GM18498 (cell line): ENCODE data around the gene ZBED4.
"Not testable (repeated sequence)": the region's sequence is repeated elsewhere in the genome, so short reads cannot be mapped to it uniquely, and the experiment has no call there.

Experiments
- ATAC-seq: cut with Tn5 transposase; IDR thresholded peaks from one replicate; pipeline ENCODE4 v1.9.1; 2021; ENCODE audit warnings: mild to moderate bottlenecking, moderate library complexity; ENCODE audit not compliant: unreplicated experiment

Gene ZBED4

GRCh38 chr22:49850959-49851802, 2.5 kb upstream of the ZBED4 start:
- ATAC-seq: no peak

GRCh38 chr22:49852568-49852897, 1.1 kb upstream of the ZBED4 start:
- not testable (repeated sequence) for ATAC-seq

DNA sequence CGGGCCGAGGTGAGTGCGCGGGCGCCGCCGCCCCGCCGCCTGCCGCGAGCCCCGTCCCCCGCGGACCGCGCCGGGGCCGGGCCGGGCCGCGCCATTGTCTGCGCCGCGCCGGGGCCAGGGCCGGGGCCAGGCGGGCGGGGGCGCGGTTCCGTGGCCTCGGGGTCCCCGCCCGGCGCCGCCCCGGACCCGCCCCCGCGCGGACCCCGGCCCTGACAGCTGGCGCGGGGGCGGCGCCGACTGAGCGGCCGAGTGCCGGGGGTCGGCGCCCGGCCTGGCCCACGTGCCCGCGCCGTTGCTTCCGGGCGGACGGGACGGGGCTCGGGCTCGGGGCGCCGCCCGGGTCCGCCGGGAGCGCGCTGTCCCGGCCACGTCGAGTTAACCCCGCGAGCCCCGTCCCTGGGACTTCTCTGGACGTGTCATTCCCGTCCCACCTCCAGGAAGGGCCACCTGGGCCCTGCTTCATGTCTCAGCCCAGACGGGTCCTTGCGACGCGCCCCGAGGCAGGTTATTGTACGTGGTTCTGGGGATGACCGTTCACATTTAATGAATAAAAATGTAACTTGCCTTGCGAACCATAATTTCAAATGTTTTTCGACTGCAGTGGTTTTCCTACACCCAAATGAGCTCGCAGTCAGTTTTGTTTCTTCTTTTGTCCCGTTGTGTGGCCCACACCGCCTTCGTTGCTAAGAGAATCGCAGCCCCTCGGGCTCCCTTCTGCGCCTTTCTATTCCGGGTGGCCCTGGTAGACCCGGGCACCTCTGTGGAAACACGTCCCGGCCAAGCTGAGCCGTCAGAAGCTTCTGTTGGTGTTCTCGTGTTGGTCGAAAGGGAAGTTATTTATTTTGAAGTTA, 562 bp downstream of the ZBED4 start:
- peak; percentile 21 for ATAC-seq

DNA sequence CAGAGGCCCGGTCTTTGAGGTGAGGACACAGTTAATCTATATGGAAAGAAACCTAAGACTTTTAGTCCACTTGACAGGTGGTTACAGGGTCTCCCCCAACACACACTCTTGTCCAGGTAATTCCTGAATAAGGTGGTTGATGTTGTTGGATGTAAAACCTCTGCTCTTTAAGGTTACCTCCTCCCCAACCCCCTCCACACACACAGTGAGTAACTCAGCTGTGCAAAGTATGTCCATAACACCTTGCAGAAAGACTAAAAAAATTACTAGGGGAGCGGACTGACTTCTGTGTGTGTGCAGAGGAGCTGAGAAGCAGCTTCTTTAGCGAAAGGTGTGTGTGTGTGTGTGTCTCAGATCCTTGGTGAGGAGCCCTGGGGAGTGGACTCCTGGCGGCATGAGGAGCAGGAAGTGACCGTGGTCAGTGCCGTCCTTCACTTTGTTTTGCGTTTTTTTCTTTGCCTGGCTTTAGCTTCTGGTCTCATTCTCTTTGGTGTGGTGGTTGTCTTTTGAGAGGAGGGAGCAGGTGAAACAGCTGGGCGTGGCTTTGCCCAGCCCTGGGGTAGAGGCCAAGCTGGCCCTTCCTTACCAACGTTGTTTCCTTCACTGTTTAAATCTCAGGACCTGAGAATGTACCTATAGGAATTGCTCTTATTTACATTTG, 1.7 kb downstream of the ZBED4 start:
- ATAC-seq: no peak

- no peak for ATAC-seq
Observed at GRCh38 chr22:49856343-49856742, 2.7 kb downstream of the ZBED4 start.

DNA sequence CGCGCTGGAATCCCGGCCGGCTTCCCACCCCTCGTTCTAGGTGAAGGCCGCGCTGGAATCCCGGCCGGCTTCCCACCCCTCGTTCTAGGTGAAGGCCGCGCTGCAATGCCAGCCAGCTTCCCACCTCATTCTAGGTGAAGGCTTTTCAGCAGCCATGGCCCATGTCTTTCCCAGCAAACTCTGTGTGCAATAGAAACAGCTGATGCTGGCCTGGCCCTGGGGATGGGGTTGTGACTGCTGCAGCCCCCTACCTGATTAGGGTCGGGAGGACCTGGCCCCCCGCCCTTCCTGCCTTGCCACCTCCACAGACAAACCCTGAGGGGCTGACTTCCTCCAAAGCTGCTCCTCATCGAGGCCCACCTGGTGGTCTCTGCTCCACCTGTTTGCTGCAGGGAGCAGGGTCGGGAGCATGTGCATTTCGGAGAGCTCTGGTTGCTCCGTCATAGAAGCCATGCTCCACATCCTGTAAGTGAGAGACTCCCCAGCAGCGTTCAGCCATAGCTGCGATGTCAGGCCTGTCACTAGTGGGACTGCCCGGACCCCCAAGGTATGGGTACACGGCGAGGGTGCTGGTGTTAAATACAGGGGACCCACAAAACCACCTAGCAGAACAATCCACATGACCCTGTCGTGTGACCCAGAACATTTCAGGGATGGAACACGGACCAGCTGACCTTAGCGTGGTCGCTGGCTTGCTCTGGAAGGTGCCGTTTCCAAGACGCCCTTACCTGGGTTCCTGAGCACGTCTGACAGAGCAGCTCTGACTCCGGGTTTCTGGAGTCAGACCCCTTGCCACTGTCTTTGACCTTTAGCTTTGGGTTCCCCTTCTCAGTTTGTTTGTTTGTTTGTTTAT, 3.3 kb downstream of the ZBED4 start:
- ATAC-seq: no peak

DNA sequence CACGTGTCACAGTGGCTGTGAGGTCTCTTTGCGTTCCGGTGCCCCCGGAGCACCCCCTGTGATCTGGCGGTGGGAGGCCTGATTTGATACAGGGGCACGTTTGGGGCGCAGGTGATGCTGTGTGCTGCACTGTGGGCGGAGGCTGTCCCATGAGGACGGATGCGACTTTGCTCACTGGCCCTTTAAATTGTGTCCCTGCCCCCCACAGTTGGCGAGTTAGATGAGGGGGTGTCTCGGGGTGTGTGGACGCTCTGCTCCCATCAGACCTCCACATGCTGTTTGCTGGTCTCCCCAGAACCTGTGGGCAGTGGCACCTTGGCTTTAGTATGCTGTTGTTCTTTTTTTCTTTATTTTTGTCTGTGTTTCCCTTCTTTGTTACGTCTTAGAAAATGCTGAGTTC, 5.2 kb downstream of the ZBED4 start:
- no peak for ATAC-seq

- no peak for ATAC-seq
Observed at GRCh38 chr22:49861642-49862495, 8.2 kb downstream of the ZBED4 start.

DNA sequence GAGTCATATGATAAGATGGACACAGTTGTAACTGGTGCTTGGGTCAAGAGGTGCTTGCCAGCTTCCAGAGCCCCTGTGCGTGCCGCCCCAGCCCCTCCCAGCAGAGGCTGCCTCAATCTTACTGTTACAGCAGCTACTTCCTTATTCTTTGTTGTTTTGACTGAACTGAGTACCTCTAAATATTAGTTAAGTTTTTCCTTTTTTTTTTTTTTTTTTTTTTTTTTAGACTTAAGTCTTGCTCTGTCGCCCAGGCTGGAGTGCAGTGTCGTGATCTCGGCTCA, 8.8 kb downstream of the ZBED4 start:
- no peak for ATAC-seq

DNA sequence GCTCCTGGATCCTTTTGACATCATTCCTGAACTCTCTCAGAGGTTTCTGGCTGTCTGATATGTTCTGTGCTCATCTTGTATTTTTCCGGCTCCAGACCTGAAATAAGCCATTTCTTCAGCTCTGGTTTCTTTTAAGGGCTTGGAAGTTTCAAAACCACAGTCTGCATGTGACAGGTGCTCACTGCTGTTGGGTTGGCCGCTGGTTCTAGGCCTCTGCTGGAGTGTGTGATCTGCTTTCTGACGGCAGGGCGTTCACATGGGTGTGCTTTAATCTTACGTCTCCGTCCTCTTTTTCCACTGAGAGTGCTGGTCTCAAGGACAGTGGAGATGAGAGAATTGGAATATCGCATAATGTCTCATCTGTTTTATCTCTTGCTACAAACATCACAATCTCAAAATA, 10.3 kb downstream of the ZBED4 start:
- no peak for ATAC-seq

GRCh38 chr22:49865156-49865555, 11.5 kb downstream of the ZBED4 start:
- no peak for ATAC-seq

DNA sequence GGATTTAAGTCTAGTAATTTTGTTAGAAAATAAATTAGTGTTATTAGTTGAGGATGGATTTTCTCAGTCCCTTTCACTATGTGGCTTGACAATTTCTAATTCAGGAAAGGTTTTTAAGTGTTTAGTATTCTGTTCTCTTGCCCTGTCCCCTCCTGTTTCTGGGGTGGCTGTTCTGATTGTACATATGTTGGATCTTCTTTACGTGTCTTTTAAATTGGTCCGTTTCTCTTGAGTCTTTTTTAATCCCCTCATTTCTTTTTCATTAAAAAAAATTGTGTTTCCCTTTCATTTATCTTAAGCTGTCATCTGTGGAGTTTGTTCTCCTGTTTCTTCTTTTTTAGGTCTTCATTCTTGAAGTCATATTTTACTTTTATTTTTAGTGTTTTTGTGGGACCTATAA, 12.5 kb downstream of the ZBED4 start:
- no peak for ATAC-seq

- no peak for ATAC-seq
Observed at GRCh38 chr22:49866646-49867045, 13.0 kb downstream of the ZBED4 start.

DNA sequence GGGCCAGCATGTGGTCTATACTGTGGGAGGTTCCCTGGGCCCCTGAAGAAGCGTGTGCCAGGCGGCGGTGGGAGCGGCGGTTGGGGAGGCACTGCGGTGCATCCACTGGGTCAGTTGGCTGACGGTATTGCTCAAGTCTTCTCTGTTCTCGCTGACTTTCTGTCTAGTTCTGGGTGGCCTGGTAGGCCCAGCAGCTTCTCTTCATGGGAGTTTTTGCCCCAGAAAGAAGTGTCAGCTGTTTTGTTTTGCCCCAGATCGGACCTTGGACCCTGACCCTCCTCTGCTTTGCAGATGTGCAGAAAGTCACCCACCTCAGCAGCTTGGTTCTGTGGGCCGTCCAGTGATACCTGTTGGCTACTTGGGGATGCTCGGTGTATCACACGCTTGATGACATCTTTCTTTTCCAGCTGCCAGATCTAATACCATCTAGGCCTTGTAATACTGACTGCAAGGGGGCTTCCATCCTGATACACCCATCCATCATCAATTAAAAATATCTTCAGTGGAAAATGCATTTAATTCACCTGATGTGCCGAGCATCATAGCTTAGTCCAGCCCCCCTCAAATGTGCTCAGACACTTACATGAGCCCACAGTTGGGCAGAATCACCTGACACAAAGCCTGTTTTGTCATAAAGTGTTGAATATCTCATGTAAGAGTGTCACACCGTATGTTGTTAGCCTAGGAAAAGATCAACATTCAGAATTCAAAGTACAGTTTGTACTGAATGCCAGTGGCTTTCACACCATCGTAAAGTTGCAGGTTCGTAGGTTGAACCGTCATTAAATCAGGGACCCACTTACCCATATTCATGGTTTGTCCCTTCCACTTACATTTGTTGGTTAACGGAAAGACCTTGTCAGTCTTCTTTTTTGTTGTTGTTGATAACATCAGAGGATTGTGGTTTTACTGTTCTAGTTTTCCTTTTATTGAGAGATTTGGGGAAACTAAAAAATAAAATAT, 13.9 kb downstream of the ZBED4 start:
- ATAC-seq: no peak

- ATAC-seq: no peak
Observed at GRCh38 chr22:49869086-49869830, 15.6 kb downstream of the ZBED4 start.

GRCh38 chr22:49869845-49870712, 16.4 kb downstream of the ZBED4 start:
- no peak for ATAC-seq

DNA sequence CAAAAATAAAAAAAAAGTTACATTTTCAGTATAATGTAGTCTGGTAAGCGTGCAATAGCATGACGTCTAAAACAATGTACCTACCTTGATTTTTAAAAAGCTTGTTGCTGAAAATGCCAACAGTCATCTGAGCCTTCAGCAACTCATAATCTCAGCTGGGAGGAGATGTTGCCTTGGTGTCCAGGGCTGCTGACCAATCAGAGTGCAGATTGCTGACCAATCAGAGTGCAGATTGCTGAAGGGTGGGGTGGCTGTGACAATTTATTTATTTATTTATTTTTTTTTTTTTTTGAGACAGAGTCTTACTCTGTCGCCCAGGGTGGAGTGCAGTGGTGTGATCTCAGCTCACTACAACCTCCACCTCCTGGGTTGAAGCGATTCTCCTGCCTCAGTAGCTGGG, 17.8 kb downstream of the ZBED4 start:
- no peak for ATAC-seq
